ENCODE data around the gene CUX1. TPM values are rescaled to one million over a fixed set of nuclear protein-coding genes. Genes with fewer than 3 reads are reported as not detected.
A peak's percentile ranks its signal among the peaks of the same experiment; 100 is the strongest.

The CUX1 gene
- total and polyA plus RNA-seq, 2 of the 13 experiments (the other 11 are each of a cell fraction or from before 2014, with no cell fraction given), result 13.7 to 14.9 TPM

- TF ChIP-seq, protein P1, sequence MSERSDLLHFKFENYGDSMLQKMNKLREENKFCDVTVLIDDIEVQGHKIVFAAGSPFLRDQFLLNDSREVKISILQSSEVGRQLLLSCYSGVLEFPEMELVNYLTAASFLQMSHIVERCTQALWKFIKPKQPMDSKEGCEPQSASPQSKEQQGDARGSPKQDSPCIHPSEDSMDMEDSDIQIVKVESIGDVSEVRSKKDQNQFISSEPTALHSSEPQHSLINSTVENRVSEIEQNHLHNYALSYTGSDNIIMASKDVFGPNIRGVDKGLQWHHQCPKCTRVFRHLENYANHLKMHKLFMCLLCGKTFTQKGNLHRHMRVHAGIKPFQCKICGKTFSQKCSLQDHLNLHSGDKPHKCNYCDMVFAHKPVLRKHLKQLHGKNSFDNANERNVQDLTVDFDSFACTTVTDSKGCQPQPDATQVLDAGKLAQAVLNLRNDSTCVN (CRISPR knock-in tag; IDR thresholded peaks at IDR 0.05; ENCODE audit: borderline replicate concordance), result peak; percentile 44; the same call in 1 of the 2 replicates
- no peak for TF ChIP-seq GPN1 (CRISPR knock-in tag; IDR thresholded peaks at IDR 0.05; ENCODE audit: borderline replicate concordance)
- TF ChIP-seq ZNF713 (CRISPR knock-in tag; IDR thresholded peaks at IDR 0.05), result no peak
- TF ChIP-seq ATM (IDR thresholded peaks at IDR 0.05; ENCODE audit: borderline replicate concordance), result no peak
- TF ChIP-seq LRRFIP1 (CRISPR knock-in tag; conservative IDR thresholded peaks at IDR 0.05), result no peak
- TF ChIP-seq, protein P2, sequence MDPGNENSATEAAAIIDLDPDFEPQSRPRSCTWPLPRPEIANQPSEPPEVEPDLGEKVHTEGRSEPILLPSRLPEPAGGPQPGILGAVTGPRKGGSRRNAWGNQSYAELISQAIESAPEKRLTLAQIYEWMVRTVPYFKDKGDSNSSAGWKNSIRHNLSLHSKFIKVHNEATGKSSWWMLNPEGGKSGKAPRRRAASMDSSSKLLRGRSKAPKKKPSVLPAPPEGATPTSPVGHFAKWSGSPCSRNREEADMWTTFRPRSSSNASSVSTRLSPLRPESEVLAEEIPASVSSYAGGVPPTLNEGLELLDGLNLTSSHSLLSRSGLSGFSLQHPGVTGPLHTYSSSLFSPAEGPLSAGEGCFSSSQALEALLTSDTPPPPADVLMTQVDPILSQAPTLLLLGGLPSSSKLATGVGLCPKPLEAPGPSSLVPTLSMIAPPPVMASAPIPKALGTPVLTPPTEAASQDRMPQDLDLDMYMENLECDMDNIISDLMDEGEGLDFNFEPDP (CRISPR knock-in tag; conservative IDR thresholded peaks at IDR 0.05), result no peak
- TF ChIP-seq CENPBD1 (CRISPR knock-in tag; IDR thresholded peaks at IDR 0.05; ENCODE audit: borderline replicate concordance, low read depth), result no peak
- TF ChIP-seq, protein P3, sequence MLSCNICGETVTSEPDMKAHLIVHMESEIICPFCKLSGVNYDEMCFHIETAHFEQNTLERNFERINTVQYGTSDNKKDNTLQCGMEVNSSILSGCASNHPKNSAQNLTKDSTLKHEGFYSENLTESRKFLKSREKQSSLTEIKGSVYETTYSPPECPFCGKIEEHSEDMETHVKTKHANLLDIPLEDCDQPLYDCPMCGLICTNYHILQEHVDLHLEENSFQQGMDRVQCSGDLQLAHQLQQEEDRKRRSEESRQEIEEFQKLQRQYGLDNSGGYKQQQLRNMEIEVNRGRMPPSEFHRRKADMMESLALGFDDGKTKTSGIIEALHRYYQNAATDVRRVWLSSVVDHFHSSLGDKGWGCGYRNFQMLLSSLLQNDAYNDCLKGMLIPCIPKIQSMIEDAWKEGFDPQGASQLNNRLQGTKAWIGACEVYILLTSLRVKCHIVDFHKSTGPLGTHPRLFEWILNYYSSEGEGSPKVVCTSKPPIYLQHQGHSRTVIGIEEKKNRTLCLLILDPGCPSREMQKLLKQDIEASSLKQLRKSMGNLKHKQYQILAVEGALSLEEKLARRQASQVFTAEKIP (CRISPR knock-in tag; IDR thresholded peaks at IDR 0.05; ENCODE audit: borderline replicate concordance), result no peak
- TF ChIP-seq MBD4 (IDR thresholded peaks at IDR 0.05; ENCODE audit: borderline replicate concordance, low read length), result no peak
- TF ChIP-seq TEAD2 (CRISPR knock-in tag; IDR thresholded peaks at IDR 0.05), result no peak
- TF ChIP-seq ZNF839 (CRISPR knock-in tag; IDR thresholded peaks at IDR 0.05; ENCODE audit: borderline replicate concordance), result no peak
- no peak for TF ChIP-seq EZH2 (conservative IDR thresholded peaks at IDR 0.05; ENCODE audit: low read depth, low read length)
- TF ChIP-seq GTF2F1 (IDR thresholded peaks at IDR 0.05; ENCODE audit: low read length), result no peak
- peak; percentile 76; the same call in 1 of the 2 replicates for TF ChIP-seq LCORL (IDR thresholded peaks at IDR 0.05)
- peak; percentile 100 for TF ChIP-seq LCORL (CRISPR knock-in tag; IDR thresholded peaks at IDR 0.05)
- no peak for TF ChIP-seq ZNF704 (CRISPR knock-in tag; IDR thresholded peaks at IDR 0.05; ENCODE audit: borderline replicate concordance)
- peak; percentile 58 for TF ChIP-seq ELF3 (CRISPR knock-in tag; IDR thresholded peaks at IDR 0.05)
- no peak for TF ChIP-seq MZF1 (CRISPR knock-in tag; IDR thresholded peaks at IDR 0.05; ENCODE audit: borderline replicate concordance)
- peak; percentile 78; the same call in 1 of the 2 replicates for TF ChIP-seq YEATS4 (CRISPR knock-in tag; IDR thresholded peaks at IDR 0.05; ENCODE audit: borderline replicate concordance)
- no peak for TF ChIP-seq BRCA1 (CRISPR knock-in tag; IDR thresholded peaks at IDR 0.05)
- no peak; the same call in 1 of the 2 replicates for TF ChIP-seq ZNF180 (CRISPR knock-in tag; IDR thresholded peaks at IDR 0.05; ENCODE audit: borderline replicate concordance, low read depth)
These were observed 39.3 kb downstream of the CUX1 start (continued) for GRCh38 chr7:101856473-101857357.
